B cell (primary cell): ENCODE results near the gene PLXDC1. TPM values are rescaled to one million over a fixed set of nuclear protein-coding genes. Genes with fewer than 3 reads are reported as not detected.

Experiments used
- ATAC-seq: fragments of 200-7000 bp; cut with Tn5 transposase; one replicate; pipeline ENCODE4 v1.10.0; 2021; ENCODE audit warnings: low read depth, mild to moderate bottlenecking, moderate number of reproducible peaks, moderate library complexity
- CTCF ChIA-PET: fragments of 350-600 bp; sonication (Branson Sonifier 250); formaldehyde crosslinking; loops from one replicate; lab custom pipeline; 2021; ENCODE audit warnings: antibody characterized with exemption, inconsistent platforms; lab: Charles Lee
- POLR2A ChIA-PET: fragments of 350-600 bp; sonication (Branson Sonifier 250); formaldehyde crosslinking; loops from one replicate; lab custom pipeline; 2021; ENCODE audit warnings: antibody characterized with exemption; lab: Charles Lee
- DNase-seq: peaks from one replicate; pipeline ENCODE4 v3.0.0; 2013
- H2AFZ ChIP-seq: 2 replicates; pipeline ENCODE4 v1.6.1; 2012; ENCODE audit warnings: mild to moderate bottlenecking, low read depth, low read length; ENCODE audit not compliant: insufficient read depth, poor library complexity, severe bottlenecking
- H3K27ac ChIP-seq, 2 donors: 1 replicate in 1 of 2; 2 replicates in 1 of 2; pipeline ENCODE4 v1.5.1; 2012 to 2013; ENCODE audit warnings: low read length in 2 of 2, mild to moderate bottlenecking in 2 of 2, moderate library complexity in 1 of 2
- H3K27me3 ChIP-seq, 4 experiments: fragments of 200-600 bp in 1 of 4; sonication (generic) in 1 of 4; replicated peaks in 1 of 4; 1 replicate in 2 of 4; 2 replicates in 2 of 4; pipeline versions ENCODE4 v1.6.1 to v1.7.0; 2013 to 2016; ENCODE audit warnings: low read length in 3 of 4, mild to moderate bottlenecking in 2 of 4, mixed read lengths in 1 of 4, moderate library complexity in 1 of 4; ENCODE audit not compliant: insufficient read depth in 4 of 4, control insufficient read depth in 3 of 4; ENCODE audit errors: control extremely low read depth in 1 of 4
- H3K36me3 ChIP-seq, 2 experiments: replicated peaks in 1 of 2; 1 replicate in 1 of 2; 2 replicates in 1 of 2; pipeline versions ENCODE4 v1.6.1 to v1.7.1; 2013; ENCODE audit warnings: low read length in 1 of 2; ENCODE audit not compliant: insufficient read depth in 2 of 2, control insufficient read depth in 1 of 2; ENCODE audit errors: control extremely low read depth in 1 of 2, extremely low read depth in 1 of 2
- H3K4me1 ChIP-seq, 2 donors: fragments of 200-600 bp in 1 of 2; sonication (generic) in 1 of 2; 1 replicate in 1 of 2; 2 replicates in 1 of 2; pipeline versions ENCODE4 v1.5.1 to v1.6.1; 2013 to 2017; ENCODE audit warnings: low read length in 2 of 2; ENCODE audit not compliant: control insufficient read depth in 2 of 2, insufficient read depth in 2 of 2
- H3K4me2 ChIP-seq: replicated peaks from 2 replicates; pipeline ENCODE3; 2012; ENCODE audit warnings: mild to moderate bottlenecking, low read depth, low read length; ENCODE audit not compliant: poor library complexity, severe bottlenecking
- H3K4me3 ChIP-seq, 5 experiments: fragments of 200-600 bp in 1 of 5; sonication (generic) in 1 of 5; 1 replicate in 3 of 5; 2 replicates in 2 of 5; pipeline versions ENCODE4 v1.5.1 to v1.7.0; 2011 to 2016; ENCODE audit warnings: low read length in 4 of 5, mild to moderate bottlenecking in 4 of 5, low read depth in 2 of 5, control low read depth in 1 of 5, moderate library complexity in 1 of 5; ENCODE audit not compliant: insufficient read depth in 1 of 5; ENCODE audit errors: control extremely low read depth in 1 of 5, extremely low read depth in 1 of 5
- H3K79me2 ChIP-seq: fragments of 200-600 bp; sonication (generic); one replicate; pipeline ENCODE4 v1.6.0; 2016; ENCODE audit warnings: low read length; ENCODE audit not compliant: control insufficient read depth, insufficient read depth
- H3K9ac ChIP-seq: fragments of 200-600 bp; sonication (generic); 2 replicates; pipeline ENCODE4 v1.6.1; 2017; ENCODE audit warnings: mild to moderate bottlenecking, low read length, moderate library complexity
- H3K9me3 ChIP-seq, 3 donors: one replicate each; pipeline versions ENCODE4 v1.6.1 to v1.7.1; 2013; ENCODE audit warnings: low read length in 2 of 3; ENCODE audit not compliant: control insufficient read depth in 2 of 3, insufficient read depth in 1 of 3; ENCODE audit errors: control extremely low read depth in 1 of 3
- H4K20me1 ChIP-seq: 2 replicates; pipeline ENCODE4 v1.6.0; 2012; ENCODE audit warnings: mild to moderate bottlenecking, low read length; ENCODE audit not compliant: insufficient read depth, control insufficient read depth, poor library complexity, severe bottlenecking
- H3K27ac Mint-ChIP-seq: one replicate; pipeline ENCODE4 v1.8.0; 2021; ENCODE audit warnings: mixed read lengths
- H3K27me3 Mint-ChIP-seq: one replicate; pipeline ENCODE4 v1.8.0; 2021; ENCODE audit warnings: mixed read lengths
- H3K4me1 Mint-ChIP-seq: one replicate; pipeline ENCODE4 v1.8.0; 2021; ENCODE audit warnings: mixed read lengths
- H3K4me3 Mint-ChIP-seq: one replicate; pipeline ENCODE4 v1.8.0; 2021; ENCODE audit warnings: mixed read lengths
- H3K9me3 Mint-ChIP-seq: one replicate; pipeline ENCODE4 v1.8.0; 2022; ENCODE audit warnings: mixed read lengths; ENCODE audit not compliant: insufficient read depth
- CTCF ChIP-seq: fragments of 200-600 bp; IDR thresholded peaks from one replicate; pipeline ENCODE4 v1.8.0; 2022; ENCODE audit warnings: antibody characterized with exemption, mild to moderate bottlenecking
- EZH2 ChIP-seq: IDR thresholded peaks from 2 replicates; pipeline ENCODE4 v1.6.1; 2012; ENCODE audit warnings: borderline replicate concordance, low read depth, mild to moderate bottlenecking, moderate library complexity, low read length; ENCODE audit not compliant: insufficient read depth, poor library complexity, severe bottlenecking
- whole genome bisulfite sequencing: methylation state at CpG from one replicate; pipeline ENCODE4 v1.1.5; 2013; ENCODE audit warnings: missing lambda C conversion rate; ENCODE audit not compliant: insufficient coverage; 5-methylcytosine and 5-hydroxymethylcytosine counted together
- intact Hi-C: fragments of 100-400 bp; cut with micrococcal nuclease; formaldehyde crosslinking; loops from one replicate; pipeline ENCODE4 v1.10.0; 2022
- polyA plus RNA-seq: library from polyadenylated mRNA; depleted of rRNA; stranded (reverse); fragments of >200 nt; gene quantifications from 2 replicates; pipeline ENCODE4 v1.2.3, GENCODE V29; 2012
- total RNA-seq, 2 donors: library from RNA; stranded (reverse); fragments of 120-200 nt in 1 of 2; gene quantifications; 1 replicate in 1 of 2; 2 replicates in 1 of 2; pipeline versions ENCODE4 v1.2.3 to v1.2.4, GENCODE V29; 2013 to 2022

Gene PLXDC1
- total and polyA plus RNA-seq, 2 donors (not counting 1 experiment from before 2014, with no cell fraction given), result 0.69 TPM; not detected in 1

DNA sequence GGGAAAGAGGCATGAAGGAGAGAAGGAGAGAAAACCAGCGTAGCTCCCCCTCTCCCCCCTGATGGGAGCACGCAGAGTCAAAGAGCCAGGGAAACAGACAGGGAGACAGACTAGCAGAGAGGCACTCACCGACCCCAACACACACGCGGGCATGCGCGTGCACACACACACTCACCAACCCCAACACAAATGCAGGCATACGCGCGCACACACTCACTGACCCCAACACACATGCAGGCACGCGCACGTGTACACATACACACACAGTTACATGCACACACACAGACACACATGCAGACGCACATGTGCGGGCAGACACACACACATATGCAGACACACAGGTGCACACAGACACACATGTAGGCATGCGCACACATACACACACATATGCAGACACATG lies 41.5 kb upstream of the PLXDC1 start:
- H3K27ac ChIP-seq, result no peak overlapping the region
- Mint-ChIP-seq H3K4me3 (no peak overlapping the region), H3K9me3 (no peaks in the 10 kb centered on the region), H3K27me3 (no peaks in the 10 kb centered on the region), H3K27ac (no peak overlapping the region), H3K4me1 (peaks cover 13% of the 10 kb centered on the region)
- DNase-seq (no peak), ATAC-seq (no peak)
- no peak overlapping the region for H3K4me3 ChIP-seq
- H3K27me3 ChIP-seq, result no peaks in the 10 kb centered on the region
- H3K9me3 ChIP-seq, result no peaks in the 10 kb centered on the region
- TF ChIP-seq CTCF, result no peak
- no peak for TF ChIP-seq EZH2
- ChIA-PET CTCF (no interaction called here), POLR2A (no interaction called here)
- H3K36me3 ChIP-seq, result no peaks in the 10 kb centered on the region
- no peak overlapping the region for H3K4me2 ChIP-seq
- H4K20me1 ChIP-seq, result peaks cover 7% of the 10 kb centered on the region
- peaks cover 14 to 23% of the 10 kb centered on the region in 2 donors for H3K4me1 ChIP-seq
- H3K9ac ChIP-seq, result no peak overlapping the region
- no peak overlapping the region for H2AFZ ChIP-seq
- no peaks in the 10 kb centered on the region for H3K79me2 ChIP-seq
- 97% methylated on average over 15 of the region's 16 CpGs for WGBS
- intact Hi-C loops, result no loop called here

GRCh38 chr17:39191750-39192510 lies 40.5 kb upstream of the PLXDC1 start:
- Mint-ChIP-seq H3K4me1 (peaks cover 11% of the 10 kb centered on the region), H3K9me3 (no peaks in the 10 kb centered on the region), H3K27me3 (no peaks in the 10 kb centered on the region), H3K27ac (no peak overlapping the region), H3K4me3 (no peak overlapping the region)
- Histone ChIP-seq H3K27ac (no peak overlapping the region), H3K4me1 (peaks cover 12 to 17% of the 10 kb centered on the region in 2 donors), H3K79me2 (no peaks in the 10 kb centered on the region), H3K36me3 (no peaks in the 10 kb centered on the region), H2AFZ (no peak overlapping the region), H3K27me3 (no peaks in the 10 kb centered on the region), H3K4me3 (no peak overlapping the region), H4K20me1 (peaks cover 7% of the 10 kb centered on the region), H3K9ac (no peak overlapping the region), H3K4me2 (no peak overlapping the region), H3K9me3 (no peaks in the 10 kb centered on the region)
- CTCF ChIA-PET, result no interaction called here
- WGBS, result 94% methylated on average over 9 of the region's 9 CpGs
- POLR2A ChIA-PET, result no interaction called here
- ATAC-seq (no peak), DNase-seq (no peak)
- TF ChIP-seq EZH2 (no peak), CTCF (no peak)
- intact Hi-C loops, result no loop called here
